MCF 10A (cell line): Measurements from ENCODE around the gene IFT27. TPM values are rescaled to one million over a fixed set of nuclear protein-coding genes. Genes with fewer than 3 reads are reported as not detected.

Experiments
- BruUV-seq: library from RNA; stranded (reverse); fragments of 400-500 nt; replicated peaks from 2 replicates; lab custom pipeline; 2021; lab: Mats Ljungman, UMichigan
- CTCF ChIA-PET: fragments of 300-600 bp; sonication (Branson Sonifier 250); formaldehyde crosslinking; extraction: SDS; loops from one replicate; lab custom pipeline; 2021; ENCODE audit warnings: antibody characterized with exemption, inconsistent platforms; lab: Yijun Ruan, JAX
- POLR2A ChIA-PET: fragments of 300-600, 350-650 bp; sonication (Branson Sonifier 250); formaldehyde crosslinking; extraction: SDS; loops from one replicate; lab custom pipeline; 2020; ENCODE audit warnings: antibody characterized with exemption, inconsistent platforms; lab: Yijun Ruan, JAX
- DNase-seq: peaks from one replicate; pipeline ENCODE4 v3.0.0-alpha.2; 2018; ENCODE audit not compliant: unreplicated experiment
- H3K27ac Mint-ChIP-seq: one replicate; pipeline ENCODE4 v1.8.0; 2022; ENCODE audit warnings: mild to moderate bottlenecking, low read depth, mixed read lengths; ENCODE audit not compliant: unreplicated experiment
- H3K27me3 Mint-ChIP-seq: one replicate; pipeline ENCODE4 v1.8.0; 2022; ENCODE audit warnings: mixed read lengths; ENCODE audit not compliant: insufficient read depth, unreplicated experiment
- H3K36me3 Mint-ChIP-seq: one replicate; pipeline ENCODE4 v1.8.0; 2022; ENCODE audit warnings: mild to moderate bottlenecking, moderate library complexity, mixed read lengths; ENCODE audit not compliant: insufficient read depth, unreplicated experiment
- H3K4me1 Mint-ChIP-seq: one replicate; pipeline ENCODE4 v1.8.0; 2022; ENCODE audit warnings: mixed read lengths; ENCODE audit not compliant: insufficient read depth, unreplicated experiment
- H3K4me3 Mint-ChIP-seq: one replicate; pipeline ENCODE4 v1.8.0; 2022; ENCODE audit warnings: mild to moderate bottlenecking, moderate library complexity, mixed read lengths; ENCODE audit not compliant: unreplicated experiment
- H3K9me3 Mint-ChIP-seq: one replicate; pipeline ENCODE4 v1.8.0; 2022; ENCODE audit warnings: mixed read lengths; ENCODE audit not compliant: unreplicated experiment
- intact Hi-C: fragments of 100-400 bp; cut with micrococcal nuclease; formaldehyde crosslinking; loops from 2 replicates; pipeline ENCODE4 v1.14.1; 2022
- total RNA-seq: library from RNA; stranded (reverse); gene quantifications from 2 replicates; pipeline ENCODE4 v1.2.3, GENCODE V29; 2022
- TF ChIP-seq, protein P1 (sequence below): fragments of 200-600 bp; IDR thresholded peaks from one replicate; pipeline ENCODE4 v1.8.0; 2022; ENCODE audit warnings: antibody characterized with exemption, mild to moderate bottlenecking; ENCODE audit not compliant: unreplicated experiment

The IFT27 gene
- total RNA-seq, 1 experiment from 2014 or later, result 17.6 TPM

DNA sequence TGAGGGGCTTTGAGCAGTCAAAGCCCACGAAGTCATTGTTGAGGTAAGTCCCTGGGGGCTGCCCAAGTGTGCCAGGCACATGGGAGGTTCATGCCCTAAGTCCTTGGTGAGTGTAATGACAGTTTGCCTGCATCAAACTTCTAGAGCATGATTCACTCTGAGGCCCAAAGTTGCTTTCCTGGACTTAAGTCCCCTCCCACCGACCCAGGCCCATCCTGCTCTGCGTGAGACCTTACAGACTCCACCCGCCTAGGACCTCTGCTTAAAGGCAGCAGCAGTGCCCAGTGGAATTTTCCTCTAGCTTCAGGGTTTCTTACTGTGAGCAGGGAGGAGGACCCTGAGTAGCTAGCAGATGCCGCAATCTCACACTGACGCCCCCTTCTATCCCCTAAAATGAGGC lies 46.7 kb upstream of the IFT27 start:
- no peak overlapping the region for H3K4me3 Mint-ChIP-seq
- intact Hi-C loops, result no loop called here
- no peak overlapping the region for H3K27ac Mint-ChIP-seq
- TF ChIP-seq, protein P1, sequence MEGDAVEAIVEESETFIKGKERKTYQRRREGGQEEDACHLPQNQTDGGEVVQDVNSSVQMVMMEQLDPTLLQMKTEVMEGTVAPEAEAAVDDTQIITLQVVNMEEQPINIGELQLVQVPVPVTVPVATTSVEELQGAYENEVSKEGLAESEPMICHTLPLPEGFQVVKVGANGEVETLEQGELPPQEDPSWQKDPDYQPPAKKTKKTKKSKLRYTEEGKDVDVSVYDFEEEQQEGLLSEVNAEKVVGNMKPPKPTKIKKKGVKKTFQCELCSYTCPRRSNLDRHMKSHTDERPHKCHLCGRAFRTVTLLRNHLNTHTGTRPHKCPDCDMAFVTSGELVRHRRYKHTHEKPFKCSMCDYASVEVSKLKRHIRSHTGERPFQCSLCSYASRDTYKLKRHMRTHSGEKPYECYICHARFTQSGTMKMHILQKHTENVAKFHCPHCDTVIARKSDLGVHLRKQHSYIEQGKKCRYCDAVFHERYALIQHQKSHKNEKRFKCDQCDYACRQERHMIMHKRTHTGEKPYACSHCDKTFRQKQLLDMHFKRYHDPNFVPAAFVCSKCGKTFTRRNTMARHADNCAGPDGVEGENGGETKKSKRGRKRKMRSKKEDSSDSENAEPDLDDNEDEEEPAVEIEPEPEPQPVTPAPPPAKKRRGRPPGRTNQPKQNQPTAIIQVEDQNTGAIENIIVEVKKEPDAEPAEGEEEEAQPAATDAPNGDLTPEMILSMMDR, result no peak
- no TSS peak for BruUV-seq
- ChIA-PET CTCF (no interaction called here), POLR2A (no interaction called here)
- no peaks in the 10 kb centered on the region for H3K9me3 Mint-ChIP-seq
- H3K27me3 Mint-ChIP-seq, result peaks cover 60% of the 10 kb centered on the region
- DNase-seq, result no peak
- no peaks in the 10 kb centered on the region for H3K36me3 Mint-ChIP-seq
- peaks cover 3% of the 10 kb centered on the region for H3K4me1 Mint-ChIP-seq

DNA sequence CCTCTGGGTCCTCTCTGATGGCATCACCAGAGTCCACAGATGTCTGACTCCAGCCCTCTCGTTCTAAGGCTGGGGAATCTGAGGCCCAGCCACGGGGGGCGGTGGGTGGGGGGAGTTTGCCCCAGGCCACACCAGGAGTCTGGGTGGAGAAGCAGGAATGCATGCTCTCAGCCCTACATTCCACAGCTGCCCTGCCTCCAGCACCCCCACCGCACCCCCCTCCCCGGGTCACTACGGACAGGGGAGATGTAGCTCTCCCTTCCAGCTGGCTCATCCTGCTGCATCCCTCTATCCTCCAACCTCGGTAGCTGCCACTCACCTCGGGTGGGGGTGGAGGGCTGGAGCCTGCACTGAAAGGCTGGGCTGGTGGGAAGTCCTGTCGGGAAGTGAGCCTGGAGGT lies 43.2 kb upstream of the IFT27 start:
- H3K27me3 Mint-ChIP-seq, result peaks cover 79% of the 10 kb centered on the region
- CTCF ChIA-PET, result interaction anchor here (0.6 to 1.6 kb wide), 3 partner anchors 37 to 162 kb away, joined by 3 to 7 read pairs (median 3); partner anchors contain the start of gene IFT27

DNA sequence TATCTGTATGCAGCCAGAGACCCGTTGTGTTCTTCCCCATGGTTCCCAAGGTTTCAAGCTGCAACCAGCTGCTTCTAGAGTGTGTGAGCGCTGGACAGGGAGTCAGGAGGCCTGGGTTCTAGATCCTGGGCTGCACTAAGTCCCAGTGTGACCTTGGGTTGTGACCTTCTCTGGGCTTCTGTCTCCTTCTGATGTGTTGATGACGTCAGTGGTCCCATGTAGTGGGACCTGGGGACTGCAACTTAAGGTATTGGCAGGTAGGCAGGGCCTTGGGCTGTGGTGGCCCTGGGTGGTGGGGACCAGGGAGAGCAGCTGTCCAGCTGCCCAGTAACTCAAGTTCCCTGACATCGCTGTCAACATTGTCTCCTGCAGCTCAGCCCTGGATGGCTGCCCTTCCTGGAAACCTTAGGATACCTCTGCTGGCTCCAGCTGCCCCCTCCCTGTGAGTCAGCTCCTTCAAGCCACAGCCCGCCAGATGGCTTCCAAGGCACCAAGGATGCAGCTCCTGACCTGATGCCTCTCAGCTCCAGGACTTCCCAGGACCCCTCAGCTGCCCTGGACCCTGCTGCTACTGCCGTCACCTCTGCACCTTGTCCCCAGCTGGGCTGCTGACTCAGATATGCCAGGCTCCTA lies 42.2 kb upstream of the IFT27 start:
- CTCF ChIA-PET, result interaction anchor here (0.6 to 1.6 kb wide), 2 partner anchors 38 to 42 kb away, joined by 3 to 7 read pairs; partner anchors contain the start of gene IFT27
- no peak overlapping the region for H3K27ac Mint-ChIP-seq

More for the DNA sequence above, 43.2 kb upstream of the IFT27 start:
- no peak for DNase-seq
- Mint-ChIP-seq H3K36me3 (no peaks in the 10 kb centered on the region), H3K4me3 (no peak overlapping the region), H3K27ac (no peak overlapping the region), H3K9me3 (no peaks in the 10 kb centered on the region), H3K4me1 (peaks cover 5% of the 10 kb centered on the region)
- intact Hi-C loops, result no loop called here
- POLR2A ChIA-PET, result no interaction called here
- TF ChIP-seq, protein P1, result no peak
- BruUV-seq, result no TSS peak

DNA sequence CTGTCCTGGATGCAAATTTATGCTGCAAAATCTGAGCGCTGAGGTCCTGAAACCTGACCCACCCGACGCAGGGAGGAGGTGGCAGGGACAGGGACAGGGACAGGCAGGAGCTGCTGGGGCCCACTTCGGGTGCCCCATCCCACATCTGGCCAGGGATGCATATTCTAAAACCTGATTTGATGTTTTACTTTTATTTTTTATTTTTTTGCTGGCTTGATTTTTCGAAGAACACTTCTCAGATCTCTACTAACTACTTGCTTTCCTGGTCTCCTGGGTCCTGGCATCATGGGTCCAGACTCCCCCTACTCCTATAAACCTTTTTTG lies 41.6 kb upstream of the IFT27 start:
- Mint-ChIP-seq H3K9me3 (no peaks in the 10 kb centered on the region), H3K4me1 (peaks cover 5% of the 10 kb centered on the region), H3K36me3 (no peaks in the 10 kb centered on the region), H3K27me3 (peaks cover 86% of the 10 kb centered on the region), H3K27ac (no peak overlapping the region), H3K4me3 (no peak overlapping the region)
- CTCF ChIA-PET, result interaction anchor here (1.6 kb wide), 2 partner anchors 38 to 39 kb away, joined by 4 to 7 read pairs; no protein-coding TSS in a partner anchor
- intact Hi-C loops, result no loop called here
- POLR2A ChIA-PET, result no interaction called here
- no peak for DNase-seq
- BruUV-seq, result no TSS peak
- TF ChIP-seq, protein P1, result no peak

More for the DNA sequence above, 42.2 kb upstream of the IFT27 start:
- no peaks in the 10 kb centered on the region for H3K36me3 Mint-ChIP-seq
- peaks cover 80% of the 10 kb centered on the region for H3K27me3 Mint-ChIP-seq
- H3K9me3 Mint-ChIP-seq, result no peaks in the 10 kb centered on the region
- no peak overlapping the region for H3K4me3 Mint-ChIP-seq
- H3K4me1 Mint-ChIP-seq, result peaks cover 5% of the 10 kb centered on the region
- POLR2A ChIA-PET, result no interaction called here
- intact Hi-C loops, result no loop called here
- TF ChIP-seq, protein P1, result no peak
- peak; percentile 31 for DNase-seq
- BruUV-seq, result no TSS peak
